GM12872 (cell line): ENCODE data around the gene TNRC6C.

Source experiments
- TF ChIP-seq, protein P1 (sequence below): IDR thresholded peaks from 3 replicates; pipeline ENCODE4 v1.5.1; 2011; ENCODE audit warnings: low read depth, mild to moderate bottlenecking, low read length, moderate library complexity; ENCODE audit not compliant: insufficient read depth

Gene TNRC6C

DNA sequence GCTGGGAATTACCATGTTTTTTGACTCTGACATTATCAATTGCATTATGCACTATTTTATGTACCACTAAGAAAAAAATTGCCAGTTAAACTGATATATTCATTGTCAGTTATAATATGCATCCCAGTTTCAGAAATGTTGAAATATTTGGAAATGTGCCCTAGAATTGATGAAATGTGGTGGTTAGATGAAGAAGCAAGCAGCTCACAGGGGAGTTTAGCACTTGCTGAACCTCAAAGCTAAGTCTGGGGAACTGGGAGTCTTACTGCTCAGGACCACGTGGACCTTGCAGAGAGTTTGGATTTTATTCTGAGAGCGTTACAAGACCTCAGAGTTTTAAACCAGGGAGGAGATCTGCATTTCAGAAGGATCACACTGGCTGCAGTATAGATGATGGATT is 67.9 kb downstream of the TNRC6C start:
- TF ChIP-seq, protein P1, sequence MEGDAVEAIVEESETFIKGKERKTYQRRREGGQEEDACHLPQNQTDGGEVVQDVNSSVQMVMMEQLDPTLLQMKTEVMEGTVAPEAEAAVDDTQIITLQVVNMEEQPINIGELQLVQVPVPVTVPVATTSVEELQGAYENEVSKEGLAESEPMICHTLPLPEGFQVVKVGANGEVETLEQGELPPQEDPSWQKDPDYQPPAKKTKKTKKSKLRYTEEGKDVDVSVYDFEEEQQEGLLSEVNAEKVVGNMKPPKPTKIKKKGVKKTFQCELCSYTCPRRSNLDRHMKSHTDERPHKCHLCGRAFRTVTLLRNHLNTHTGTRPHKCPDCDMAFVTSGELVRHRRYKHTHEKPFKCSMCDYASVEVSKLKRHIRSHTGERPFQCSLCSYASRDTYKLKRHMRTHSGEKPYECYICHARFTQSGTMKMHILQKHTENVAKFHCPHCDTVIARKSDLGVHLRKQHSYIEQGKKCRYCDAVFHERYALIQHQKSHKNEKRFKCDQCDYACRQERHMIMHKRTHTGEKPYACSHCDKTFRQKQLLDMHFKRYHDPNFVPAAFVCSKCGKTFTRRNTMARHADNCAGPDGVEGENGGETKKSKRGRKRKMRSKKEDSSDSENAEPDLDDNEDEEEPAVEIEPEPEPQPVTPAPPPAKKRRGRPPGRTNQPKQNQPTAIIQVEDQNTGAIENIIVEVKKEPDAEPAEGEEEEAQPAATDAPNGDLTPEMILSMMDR = no peak

DNA sequence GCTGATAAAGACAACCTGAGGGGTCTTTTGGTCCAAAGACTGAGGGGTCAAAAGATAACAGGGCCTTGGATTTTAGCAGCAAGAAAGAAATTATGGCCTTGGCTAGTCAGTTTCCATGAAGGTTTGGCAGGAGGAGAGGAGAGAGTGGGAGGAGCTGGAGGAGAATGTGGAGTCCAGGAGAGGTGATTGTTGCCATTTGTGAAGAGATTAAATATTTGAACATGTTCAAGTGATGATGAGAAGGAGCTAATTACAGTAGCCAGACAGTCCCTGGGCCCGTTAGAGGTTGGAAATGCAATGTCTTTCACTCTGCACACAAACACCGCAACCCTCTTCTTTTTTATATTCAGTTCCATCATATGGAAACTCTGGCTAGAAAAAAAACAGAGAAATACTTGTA is 68.6 kb downstream of the TNRC6C start:
- TF ChIP-seq, protein P1 = no peak

DNA sequence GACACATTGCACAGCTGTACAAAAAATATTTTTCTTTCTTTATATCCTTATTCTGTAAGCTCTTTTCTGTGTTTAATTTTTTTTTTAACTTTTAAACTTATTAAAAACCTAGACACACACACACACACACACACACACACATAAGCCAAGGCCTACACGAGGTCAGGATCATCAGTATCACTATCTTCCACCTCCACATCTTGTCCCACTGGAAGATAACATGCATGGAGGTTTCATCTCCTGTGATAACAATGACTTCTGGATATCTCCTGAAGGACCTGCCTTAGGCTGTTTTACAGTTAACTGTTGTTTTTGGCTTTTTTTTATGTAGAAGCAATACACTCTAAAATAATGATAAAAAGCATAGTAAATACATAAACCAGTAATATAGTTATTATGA is 71.2 kb downstream of the TNRC6C start:
- TF ChIP-seq, protein P1 = no peak

DNA sequence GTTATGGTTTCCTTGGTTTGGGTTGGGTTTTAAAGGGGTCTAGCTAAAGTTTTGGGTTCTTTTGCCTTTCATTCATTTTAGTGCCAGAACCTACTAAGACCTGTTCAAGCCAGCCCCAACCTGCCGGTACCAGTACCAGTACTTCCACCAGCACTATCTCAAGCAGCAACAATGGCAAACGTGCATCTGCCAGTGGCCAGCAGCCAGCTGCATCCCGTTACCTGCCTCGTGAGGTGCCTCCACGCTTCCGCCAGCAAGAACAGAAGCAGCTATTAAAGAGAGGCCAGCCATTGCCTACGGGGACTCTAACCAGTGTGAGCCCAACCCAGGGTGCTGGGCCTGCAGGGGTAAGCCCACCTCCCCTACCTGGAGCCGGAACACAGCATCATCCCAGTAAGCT is 72.9 kb downstream of the TNRC6C start:
- TF ChIP-seq, protein P1 = no peak

DNA sequence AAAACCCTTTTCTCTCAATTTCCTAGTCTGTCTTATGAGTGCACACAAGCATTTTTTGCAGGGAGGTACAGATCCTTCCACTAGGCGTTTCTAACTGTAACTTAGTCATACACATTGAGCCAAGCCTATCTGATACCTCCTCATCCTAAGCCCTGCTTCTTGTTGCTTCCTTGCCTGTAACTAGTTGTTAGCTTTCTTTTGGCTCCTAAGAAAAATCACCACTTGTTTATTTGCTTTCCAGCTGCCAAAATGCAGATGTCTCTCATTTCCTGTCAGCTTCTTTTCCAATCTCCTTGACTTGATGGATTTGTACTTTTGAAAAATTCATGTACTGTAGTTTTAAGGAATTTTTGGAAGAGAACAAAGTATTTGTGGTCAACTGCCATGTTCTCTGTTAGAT is 73.7 kb downstream of the TNRC6C start:
- TF ChIP-seq, protein P1 = no peak

DNA sequence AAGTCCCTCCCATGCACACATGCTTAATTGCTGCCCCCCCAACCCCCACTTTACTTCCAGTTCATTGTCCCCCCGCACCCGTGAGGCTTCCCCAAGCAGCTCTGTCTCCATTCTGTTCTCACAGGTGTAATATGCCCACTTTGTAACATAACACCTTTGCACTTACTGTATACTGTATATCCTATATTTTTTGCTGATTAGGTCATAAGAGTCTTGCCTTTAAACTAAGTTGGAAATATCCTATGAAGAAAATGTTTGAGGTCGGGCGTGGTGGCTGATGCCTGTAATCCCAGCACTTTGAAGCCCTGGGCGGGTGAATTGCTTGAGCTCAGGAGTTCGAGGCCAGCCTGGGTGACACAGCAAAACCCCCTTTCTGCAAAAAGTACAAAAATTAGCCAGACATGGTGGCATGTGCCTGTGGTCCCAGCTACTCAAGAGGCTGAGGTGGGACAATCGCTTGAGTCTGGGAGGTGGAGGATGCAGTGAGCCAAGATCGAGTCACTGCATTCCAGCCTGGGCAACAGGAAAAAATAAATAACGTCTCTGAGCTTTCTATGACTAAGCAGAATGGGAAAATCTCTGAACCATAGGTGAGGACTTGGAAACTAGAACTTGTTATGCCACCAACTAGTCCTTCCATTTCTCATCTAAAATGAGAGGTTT is 76.1 kb downstream of the TNRC6C start:
- TF ChIP-seq, protein P1 = no peak

DNA sequence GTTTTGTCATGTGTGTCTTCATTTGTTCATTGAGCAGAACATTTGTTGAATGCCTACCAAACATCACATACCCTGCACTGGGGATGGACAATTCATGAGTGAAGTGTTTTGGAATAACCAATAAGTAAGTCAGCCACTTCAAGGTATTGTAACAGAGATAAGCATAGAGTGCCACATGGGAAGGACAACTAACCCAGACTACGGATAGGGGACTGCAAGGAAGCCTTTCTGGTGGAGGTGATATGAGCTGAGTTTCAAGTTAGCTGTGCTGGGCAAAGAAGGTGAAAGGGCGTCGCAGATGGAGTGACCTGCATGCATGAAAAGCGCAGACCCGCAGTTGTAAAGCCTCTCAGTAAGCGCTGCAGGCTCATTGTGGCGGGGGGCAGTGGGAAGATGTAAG is 78.8 kb downstream of the TNRC6C start:
- TF ChIP-seq, protein P1 = no peak
